Keratinocyte (primary cell): ENCODE data around the gene CD44.

Experiments
- CTCF ChIP-seq, 3 experiments: IDR thresholded peaks in 1 of 3; conservative IDR thresholded peaks in 1 of 3; optimal IDR thresholded peaks in 1 of 3; 2 replicates in 2 of 3; 3 replicates in 1 of 3; pipeline versions ENCODE3 to v1.5.1; 2011; ENCODE audit warnings: low read length in 3 of 3, mild to moderate bottlenecking in 3 of 3, moderate library complexity in 2 of 3, control low read depth in 1 of 3, inconsistent platforms in 1 of 3; ENCODE audit not compliant: insufficient read depth in 2 of 3; ENCODE audit errors: extremely low read depth in 1 of 3
- EZH2 ChIP-seq: IDR thresholded peaks from one replicate; pipeline ENCODE4 v1.6.1; 2012; ENCODE audit warnings: inconsistent platforms, mild to moderate bottlenecking, low read length, moderate library complexity

DNA sequence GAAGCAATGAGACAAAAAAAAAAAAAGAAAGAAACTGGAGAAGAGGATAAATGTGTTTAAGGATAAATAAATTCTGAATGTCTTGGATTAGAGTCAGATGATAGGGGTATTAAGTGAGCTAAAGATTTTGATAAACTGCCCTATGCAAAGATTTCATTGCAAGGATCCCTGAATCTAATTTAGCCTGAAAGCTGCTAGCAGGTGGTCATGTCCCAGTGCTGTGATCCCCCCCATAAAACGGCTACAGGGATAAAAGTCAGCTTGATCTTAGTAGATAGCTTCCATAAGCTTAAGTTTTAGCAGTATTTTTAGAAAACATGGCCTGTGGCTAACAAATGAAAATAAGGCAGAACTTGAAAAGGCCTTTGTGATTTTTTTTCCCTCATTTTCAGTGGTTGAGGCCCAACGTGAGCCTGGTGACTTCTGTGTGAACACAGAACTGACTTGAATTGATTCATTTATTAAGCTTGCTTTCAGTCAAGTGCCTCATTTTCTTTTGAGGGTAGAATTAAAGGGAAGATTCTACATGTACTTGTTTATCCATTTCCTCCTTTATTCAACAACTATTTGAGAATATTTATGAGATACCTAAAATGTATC is 44.5 kb downstream of the CD44 start:
- TF ChIP-seq CTCF (optimal IDR thresholded peaks at IDR 0.05 in 1 of 3, IDR thresholded peaks at IDR 0.05 in 1 of 3, conservative IDR thresholded peaks at IDR 0.05 in 1 of 3; ENCODE audit: extremely low read depth in 1 of 3, insufficient read depth in 2 of 3, low read length in 3 of 3) (no peak), EZH2 (no peak)
